ENCODE data around the gene LRRC28.
A peak's percentile ranks its signal among the peaks of the same experiment; 100 is the strongest.

Gene LRRC28

GRCh38 chr15:99296386-99296785 lies 45.1 kb downstream of the LRRC28 start:
- FAIRE-seq (no peak), DNase-seq (ENCODE audit: insufficient read length, low spot score) (no peak)

DNA sequence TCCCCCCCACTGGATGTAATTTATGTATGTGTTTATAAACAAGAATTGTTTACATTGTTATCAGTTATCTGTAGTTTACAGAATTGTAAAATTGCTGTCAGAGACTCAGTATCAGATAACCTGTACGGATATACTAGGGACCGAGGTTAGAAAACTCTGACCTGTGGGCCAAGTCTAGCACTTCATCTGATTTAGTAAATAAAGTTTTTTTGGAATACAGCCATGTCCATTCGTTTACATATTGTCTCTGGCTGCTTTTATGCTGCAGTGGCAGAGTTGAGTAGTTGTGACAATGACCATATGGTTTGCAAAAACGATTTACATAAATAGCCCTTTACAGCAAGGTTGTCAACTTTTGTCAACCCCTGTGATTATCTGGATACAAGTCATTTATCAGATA lies 52.6 kb downstream of the LRRC28 start:
- DNase-seq (ENCODE audit: insufficient read length, low spot score) (no peak), FAIRE-seq (peak; percentile 4)

DNA sequence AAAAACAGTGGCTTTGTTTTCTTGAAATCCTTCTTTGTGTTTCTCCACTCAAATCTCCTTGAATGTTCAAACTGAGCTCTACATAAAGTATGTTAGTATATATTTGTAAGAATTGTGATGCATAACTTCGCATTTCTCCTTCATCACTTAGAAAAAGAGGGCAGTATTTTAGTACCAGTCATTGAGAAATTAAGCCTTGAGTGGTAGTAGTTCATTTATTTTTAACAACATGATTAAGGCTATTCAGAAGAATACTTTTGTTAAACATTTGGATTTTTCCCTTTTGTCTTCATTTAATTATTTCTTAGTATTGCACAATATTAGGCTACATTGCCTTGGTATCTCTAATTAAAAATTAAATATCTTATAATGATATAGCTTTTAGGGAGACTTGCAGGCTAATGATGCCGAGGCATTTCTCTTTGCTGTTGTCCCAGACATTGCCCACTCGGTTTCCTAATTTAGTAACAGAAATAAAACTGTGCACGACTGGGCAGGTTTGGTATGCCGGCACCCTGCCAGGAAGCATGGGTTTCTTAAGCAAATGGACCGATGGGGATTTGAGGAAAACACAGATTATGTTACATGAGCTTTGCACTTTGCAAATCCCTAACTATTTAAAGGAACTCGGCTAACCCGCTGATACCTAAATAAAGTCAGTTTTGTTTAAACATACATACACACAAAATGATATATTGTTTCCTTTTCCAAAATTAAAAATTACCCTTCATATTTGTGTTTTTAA lies 54.7 kb downstream of the LRRC28 start:
- DNase-seq (ENCODE audit: insufficient read length, low spot score), result no peak
- FAIRE-seq, result no peak

GRCh38 chr15:99306694-99307338 lies 55.5 kb downstream of the LRRC28 start:
- no peak for FAIRE-seq

DNA sequence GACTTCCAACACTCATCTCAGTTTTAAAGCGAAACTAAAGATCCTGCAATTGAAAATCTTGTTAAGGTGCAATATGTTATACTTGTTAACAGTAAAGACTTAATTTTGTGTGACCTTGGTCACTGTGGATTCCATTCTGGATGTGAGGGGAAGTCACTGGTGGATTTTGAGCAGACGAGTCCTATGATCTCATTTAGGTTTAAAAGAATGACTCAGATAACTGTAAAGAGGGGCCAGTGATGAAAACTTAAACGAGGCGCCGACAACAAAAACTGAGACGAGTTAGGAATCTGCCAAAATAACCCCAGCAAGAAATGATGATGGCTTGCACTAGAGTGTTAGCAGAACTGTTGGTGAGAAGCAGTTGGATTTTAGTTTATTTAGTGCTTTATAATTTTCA lies 56.5 kb downstream of the LRRC28 start:
- FAIRE-seq (no peak), DNase-seq (ENCODE audit: insufficient read length, low spot score) (no peak)

More at GRCh38 chr15:99306694-99307338, 55.5 kb downstream of the LRRC28 start:
- no peak for DNase-seq (ENCODE audit: insufficient read length, low spot score)

DNA sequence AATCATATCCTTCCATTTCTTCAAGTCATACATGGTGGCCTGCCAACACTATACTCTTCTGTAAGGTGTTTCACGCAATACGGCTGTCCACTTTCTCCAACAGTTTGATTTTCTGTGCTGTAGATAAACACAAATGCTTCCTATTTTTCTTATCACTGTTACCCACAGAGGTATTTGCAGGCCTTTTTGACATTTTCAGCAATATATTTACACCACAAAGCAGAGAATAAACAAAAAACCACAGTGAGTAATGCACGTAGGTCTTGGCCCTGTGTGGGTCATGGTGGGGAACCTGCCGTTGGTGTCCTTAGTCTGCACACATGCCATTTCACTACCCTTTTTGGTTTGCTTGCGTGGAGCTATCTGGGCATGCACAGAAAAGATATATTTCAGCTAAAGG lies 59.5 kb downstream of the LRRC28 start:
- no peak for FAIRE-seq
- no peak for DNase-seq (ENCODE audit: insufficient read length, low spot score)

DNA sequence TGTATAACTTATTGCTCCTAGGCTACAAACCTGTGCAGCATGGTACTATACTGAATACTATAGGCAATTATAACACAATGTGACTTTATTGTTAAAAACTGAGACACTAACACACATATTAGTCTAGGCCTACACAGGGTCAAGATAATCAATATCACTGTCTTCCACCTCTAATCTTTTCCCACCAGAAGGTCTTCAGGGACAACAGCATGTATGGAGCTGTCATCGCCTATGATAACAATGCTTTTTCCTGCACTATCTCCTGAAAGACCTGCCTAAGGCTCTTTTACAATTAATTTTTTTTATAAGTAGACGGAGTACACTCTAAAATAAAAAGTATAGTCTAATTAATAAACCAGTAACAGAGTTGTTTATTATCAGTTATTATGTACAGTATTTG lies 60.9 kb downstream of the LRRC28 start:
- DNase-seq (ENCODE audit: insufficient read length, low spot score) (no peak), FAIRE-seq (no peak)

DNA sequence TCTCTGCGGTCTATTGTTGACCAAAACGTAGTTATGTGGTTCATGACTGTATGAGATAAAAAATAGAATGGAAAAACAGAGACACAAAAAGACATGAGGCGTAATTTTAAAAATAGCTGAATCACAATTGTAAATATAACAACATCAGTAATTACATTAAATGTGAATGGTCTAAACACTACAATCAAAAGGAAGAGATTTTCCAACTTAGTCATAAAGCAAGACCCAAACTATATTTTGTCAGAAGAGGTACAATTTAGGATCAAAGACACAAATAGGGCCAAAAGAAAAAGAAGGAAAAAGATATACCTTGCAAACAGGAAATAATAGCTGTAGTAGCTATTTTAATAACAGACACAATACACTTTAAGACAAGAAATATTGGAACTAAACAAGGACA lies 61.5 kb downstream of the LRRC28 start:
- FAIRE-seq, result no peak

GRCh38 chr15:99315636-99316035 lies 64.4 kb downstream of the LRRC28 start:
- no peak for FAIRE-seq
- DNase-seq (ENCODE audit: insufficient read length, low spot score), result no peak

More for the DNA sequence above, 61.5 kb downstream of the LRRC28 start:
- DNase-seq (ENCODE audit: insufficient read length, low spot score), result no peak

GRCh38 chr15:99320374-99321215 lies 69.3 kb downstream of the LRRC28 start:
- peak; percentile 18 for FAIRE-seq
- no peak for DNase-seq (ENCODE audit: insufficient read length, low spot score)

DNA sequence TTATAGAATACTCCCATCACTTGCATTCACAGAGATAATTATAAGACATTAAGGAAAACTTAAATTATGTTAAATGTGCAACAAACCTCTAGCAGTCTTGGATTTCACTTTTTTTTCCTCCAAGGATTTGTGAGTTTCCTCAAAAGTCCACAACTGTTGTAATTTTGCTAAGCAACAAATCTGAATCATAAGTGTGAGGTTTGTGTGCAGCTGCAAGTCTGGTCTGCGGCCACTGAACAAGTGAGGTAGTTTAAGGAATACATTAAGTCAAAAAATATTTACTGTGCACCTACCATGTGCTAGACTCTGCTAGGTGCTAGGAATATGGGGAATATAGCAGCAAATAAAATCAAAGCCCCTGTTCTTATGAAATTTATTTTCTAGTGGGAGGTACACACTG lies 70.2 kb downstream of the LRRC28 start:
- DNase-seq (ENCODE audit: insufficient read length, low spot score) (no peak), FAIRE-seq (no peak)

- FAIRE-seq (no peak), DNase-seq (ENCODE audit: insufficient read length, low spot score) (no peak)
Observed at GRCh38 chr15:99322643-99323405, 71.5 kb downstream of the LRRC28 start.

DNA sequence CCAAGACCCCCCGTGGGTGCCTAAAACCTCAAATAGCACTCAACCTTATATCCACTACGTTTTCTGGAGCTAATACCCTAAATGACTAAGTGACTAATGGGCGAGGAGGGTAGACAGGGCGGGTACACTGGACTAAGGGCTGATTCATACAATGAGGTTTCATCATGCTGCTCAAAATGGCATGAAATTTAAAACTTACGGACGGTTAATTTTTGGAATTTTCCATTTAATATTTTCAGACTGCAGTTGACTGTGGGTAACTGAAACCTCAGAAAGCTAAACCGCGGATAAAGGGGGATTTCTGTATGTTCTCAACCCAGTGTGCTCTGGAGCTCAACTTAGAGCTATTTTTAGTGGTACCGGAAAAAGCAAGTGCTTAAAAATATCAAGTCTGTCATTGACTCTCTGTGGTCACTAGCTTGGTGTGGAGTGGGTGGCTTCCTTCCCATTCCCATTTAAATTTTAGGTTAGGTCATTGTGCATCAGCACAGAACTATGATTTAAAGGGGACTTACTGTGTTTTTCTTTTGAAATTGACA lies 72.9 kb downstream of the LRRC28 start:
- FAIRE-seq (peak; percentile 83), DNase-seq (ENCODE audit: insufficient read length, low spot score) (no peak)

DNA sequence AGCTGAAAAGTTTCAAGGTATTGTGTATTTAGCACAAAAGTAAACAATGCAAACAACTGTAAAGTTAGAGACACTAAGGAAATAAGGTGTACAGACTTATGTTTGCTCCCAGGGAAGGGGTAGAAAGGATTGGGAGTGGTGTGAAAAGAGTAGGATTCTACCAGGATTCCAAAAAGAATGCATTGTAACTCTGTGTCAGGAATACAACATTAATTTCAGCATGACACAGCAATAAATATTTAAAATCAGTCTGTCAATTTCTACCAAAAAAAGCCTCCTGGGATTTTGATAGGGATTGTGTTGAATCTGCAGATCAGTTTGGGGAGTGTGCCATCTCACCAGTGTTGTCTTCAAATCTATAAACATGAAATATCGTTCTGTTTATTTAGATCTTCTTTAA lies 73.4 kb downstream of the LRRC28 start:
- no peak for DNase-seq (ENCODE audit: insufficient read length, low spot score)

GRCh38 chr15:99326235-99326634 lies 75.0 kb downstream of the LRRC28 start:
- peak; percentile 79 for FAIRE-seq

More for the DNA sequence above, 73.4 kb downstream of the LRRC28 start:
- FAIRE-seq, result no peak

DNA sequence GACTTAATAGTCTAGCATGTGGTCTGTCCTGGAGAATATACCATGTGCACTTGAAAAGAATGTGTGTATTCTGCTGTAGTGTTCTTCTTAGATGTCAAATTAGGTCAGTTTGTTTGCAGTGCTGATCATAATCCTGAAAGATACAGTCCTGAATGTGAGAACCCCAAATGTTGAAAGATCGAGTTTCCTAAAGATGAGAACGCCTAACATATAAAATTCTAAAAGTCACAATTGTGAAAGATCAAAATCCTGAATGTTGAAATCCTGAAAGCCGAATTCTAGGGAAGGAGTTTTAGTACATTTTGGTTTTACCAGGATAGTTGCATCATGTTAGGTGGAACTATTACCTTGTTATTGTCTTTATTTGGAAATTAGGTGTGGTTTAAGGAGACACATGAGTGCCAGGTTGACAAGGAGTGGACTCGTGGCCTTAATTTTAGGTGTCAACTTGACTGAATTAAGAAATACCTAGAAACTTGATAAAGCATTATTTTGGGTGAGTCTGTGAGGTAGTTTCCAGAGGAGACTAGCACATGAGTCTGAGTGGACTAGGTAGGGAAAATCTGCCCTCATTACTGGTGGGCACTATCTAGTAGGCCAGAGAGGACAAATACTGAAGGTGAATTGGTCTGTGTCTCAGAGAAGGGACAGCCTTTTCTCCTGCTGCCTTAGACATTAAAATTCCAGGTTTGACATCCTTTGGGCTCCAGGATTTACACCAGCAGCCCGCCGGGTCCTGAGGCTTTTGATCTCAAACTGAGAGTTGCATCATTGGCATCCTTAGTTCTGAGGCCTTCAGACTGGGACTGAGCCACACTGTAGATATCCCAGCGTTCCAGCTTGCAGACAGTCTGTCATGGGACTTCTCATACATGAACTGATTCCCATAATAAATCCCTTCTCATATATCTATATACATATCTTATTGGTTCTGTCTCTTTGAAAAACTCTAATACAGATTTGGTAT lies 77.1 kb downstream of the LRRC28 start:
- FAIRE-seq (no peak), DNase-seq (ENCODE audit: insufficient read length, low spot score) (no peak)

More at GRCh38 chr15:99326235-99326634, 75.0 kb downstream of the LRRC28 start:
- no peak for DNase-seq (ENCODE audit: insufficient read length, low spot score)

DNA sequence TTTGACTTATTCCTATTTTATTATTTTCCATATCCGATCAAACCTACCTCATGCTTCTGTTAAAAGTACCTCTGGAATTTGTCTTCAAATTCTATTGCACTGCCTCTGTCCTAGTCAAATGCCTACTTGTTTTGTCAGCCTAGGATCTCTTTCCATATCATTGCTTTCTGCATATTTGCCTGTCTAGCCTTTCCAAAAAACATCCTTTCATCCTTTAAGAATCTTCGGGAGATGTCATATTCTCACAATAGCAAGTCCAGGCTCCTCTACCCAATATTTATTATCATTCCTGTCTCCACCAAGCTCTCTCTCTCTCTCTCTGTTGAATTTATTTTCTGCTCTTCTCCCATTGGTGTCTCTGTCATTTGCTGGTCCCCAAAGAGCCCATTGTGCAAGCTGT lies 80.1 kb downstream of the LRRC28 start:
- DNase-seq (ENCODE audit: insufficient read length, low spot score) (no peak), FAIRE-seq (no peak)

DNA sequence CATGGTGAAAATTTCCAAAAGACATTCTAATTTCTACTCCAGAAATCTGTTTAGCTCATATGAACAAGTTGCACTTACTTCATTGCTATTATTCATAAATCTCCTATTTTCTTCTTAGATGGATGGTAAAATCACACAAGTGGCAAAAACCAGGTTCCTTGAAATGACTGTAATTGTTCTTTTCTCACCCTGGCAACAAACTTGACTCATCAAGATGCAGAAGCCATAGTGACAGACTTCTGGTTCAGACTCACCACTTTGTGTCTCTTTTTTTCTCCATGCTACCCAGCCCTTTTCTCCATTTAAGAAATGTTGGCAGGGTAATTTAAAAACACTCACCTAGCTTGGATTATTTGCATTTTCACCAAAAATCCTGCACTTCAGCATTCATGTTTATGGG lies 82.1 kb downstream of the LRRC28 start:
- FAIRE-seq, result no peak
- DNase-seq (ENCODE audit: insufficient read length, low spot score), result no peak

GRCh38 chr15:99333981-99334380 lies 82.7 kb downstream of the LRRC28 start:
- FAIRE-seq, result peak; percentile 21
- no peak for DNase-seq (ENCODE audit: insufficient read length, low spot score)

Measured in GM19239 (cell line).